Midbrain (tissue), 1 donor: ENCODE measurements around the gene MRPL46.
A peak's percentile ranks its signal among the peaks of the same experiment; 100 is the strongest.

ENCODE experiments used
- DNase-seq: peaks from one replicate; lab custom pipeline; 2025; lab: John Stamatoyannopoulos, UW

MRPL46 gene

DNA sequence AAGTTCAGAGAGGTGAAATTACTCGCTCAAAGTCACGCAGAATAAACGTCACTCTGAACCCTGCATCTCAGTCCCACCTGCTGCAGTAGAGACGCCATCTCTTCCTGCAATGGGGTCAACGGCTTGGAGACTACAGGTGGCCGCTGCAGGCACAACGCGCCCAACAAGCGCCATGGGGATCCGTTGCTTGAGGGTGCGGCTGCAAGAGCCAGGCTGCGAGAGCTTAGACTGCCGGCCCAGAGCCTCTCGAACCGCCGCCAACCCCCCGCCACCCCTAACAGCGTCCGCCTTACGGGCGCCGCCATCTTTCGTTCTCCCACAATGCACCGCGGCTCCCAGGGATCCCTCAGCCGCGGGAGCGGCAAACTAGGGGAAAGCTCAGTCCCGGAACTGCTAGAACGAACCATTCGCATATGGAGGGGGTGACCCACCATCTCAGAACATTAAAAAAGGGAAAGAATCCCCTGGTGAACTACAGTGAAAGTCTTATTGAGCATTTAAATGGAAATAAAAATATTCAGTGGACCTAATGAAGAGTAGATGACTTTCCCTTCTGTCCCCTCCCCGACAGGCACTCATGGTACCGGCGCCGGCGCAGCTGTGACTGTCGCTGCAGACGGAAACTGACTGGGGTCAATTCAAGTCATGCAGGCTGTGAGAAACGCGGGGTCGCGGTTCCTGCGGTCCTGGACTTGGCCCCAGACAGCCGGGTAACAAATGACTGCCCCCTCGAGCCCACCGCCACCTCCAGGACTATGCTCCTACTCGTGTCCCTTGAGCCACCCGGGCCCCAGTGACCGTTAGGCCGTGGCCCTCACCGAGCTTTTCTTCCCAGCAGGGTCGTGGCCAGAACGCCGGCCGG, at the start of gene MRPL46, which contains the start of gene MRPS11:
MRPL46 (minus strand) TSS at position 316 of the 862 bp plus-strand sequence; CDS start at position 305, 11 bp downstream.
MRPS11 (plus strand) TSS at position 636 of the 862 bp plus-strand sequence; CDS start at position 646, 10 bp downstream.
- DNase-seq = peak; percentile 96

DNA sequence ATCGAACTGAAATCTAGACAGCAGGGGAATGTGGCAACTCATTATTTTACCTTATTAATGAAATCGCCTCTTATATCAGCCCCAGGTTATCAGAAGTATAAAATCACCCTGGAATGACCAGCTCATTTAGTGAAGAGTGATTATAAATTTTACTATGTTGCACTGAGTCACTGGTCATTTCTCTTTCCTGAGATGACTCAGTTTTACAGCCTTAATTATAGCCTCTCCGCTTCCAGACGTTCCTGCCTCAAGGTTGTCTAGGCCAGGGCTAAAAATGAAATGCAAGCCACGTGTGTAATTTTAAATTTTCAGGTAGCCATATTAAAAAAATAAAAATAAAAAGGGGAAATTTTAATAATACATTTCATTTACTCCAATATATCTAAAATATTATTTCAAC, 46.0 kb upstream of the MRPL46 start:
- DNase-seq = no peak

GRCh38 chr15:88512601-88513000, 45.4 kb upstream of the MRPL46 start:
- DNase-seq = no peak

DNA sequence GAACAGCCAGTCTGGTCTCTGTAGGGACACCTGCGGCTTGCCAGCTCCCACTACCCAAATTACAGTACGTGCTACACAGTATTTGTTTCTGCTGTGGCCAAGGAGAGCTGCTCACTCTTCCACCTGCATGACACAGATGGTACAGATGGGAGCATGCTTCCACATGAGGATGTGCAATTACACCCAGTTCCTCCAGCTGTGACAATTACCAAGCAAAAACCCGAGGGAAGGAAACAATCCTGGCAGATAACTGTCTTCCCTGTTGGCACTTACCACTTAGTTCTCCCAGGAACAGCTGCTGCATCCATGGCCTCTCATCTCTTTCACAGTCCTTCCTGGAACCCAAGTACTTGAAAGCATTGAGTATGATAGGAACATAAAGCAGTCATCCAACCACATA, 44.9 kb upstream of the MRPL46 start:
- DNase-seq = no peak

- no peak for DNase-seq
These were observed 44.0 kb upstream of the MRPL46 start for GRCh38 chr15:88511161-88511560.

GRCh38 chr15:88509964-88510363, 42.8 kb upstream of the MRPL46 start:
- DNase-seq = no peak

DNA sequence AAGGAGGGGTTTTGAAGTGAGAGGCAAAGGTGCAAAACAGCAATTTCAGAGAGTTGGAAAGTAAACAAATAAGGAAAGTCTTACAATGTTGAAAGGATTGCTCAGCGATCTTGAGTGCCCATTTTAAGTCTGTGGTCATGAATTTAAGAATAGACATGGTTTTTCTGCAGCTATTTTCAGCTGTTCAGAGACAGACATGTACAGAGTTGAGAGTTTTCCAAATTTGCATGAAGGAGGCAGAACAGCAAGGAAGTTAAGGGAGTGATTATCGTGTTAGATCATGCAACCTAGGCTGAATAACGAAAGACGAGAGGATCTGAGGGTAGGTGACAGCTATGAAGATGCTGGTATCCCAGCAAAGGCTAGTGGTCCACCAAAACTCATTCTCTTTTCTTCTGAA, 42.1 kb upstream of the MRPL46 start:
- no peak for DNase-seq

DNA sequence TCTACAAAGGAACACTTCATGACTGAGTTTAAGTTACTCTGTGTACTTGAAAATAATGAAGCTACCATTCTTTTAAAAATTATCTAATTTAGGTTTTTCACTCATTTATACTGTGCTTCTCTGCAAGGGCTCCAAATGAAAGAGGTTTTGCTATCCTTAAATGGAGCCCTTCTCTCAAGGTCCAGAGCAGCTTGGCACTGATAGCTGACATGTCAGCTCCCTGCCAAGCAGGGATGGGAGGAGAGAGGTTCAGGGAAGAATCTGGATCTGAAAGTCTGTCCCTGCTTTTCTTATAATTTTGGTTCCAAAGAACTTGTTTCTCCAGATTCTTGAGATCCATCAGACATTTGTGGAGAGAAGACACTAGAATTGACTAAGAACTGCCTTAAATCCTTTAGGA, 39.4 kb upstream of the MRPL46 start:
- DNase-seq = no peak

- DNase-seq = no peak
These were observed 38.5 kb upstream of the MRPL46 start for GRCh38 chr15:88505721-88506120.

DNA sequence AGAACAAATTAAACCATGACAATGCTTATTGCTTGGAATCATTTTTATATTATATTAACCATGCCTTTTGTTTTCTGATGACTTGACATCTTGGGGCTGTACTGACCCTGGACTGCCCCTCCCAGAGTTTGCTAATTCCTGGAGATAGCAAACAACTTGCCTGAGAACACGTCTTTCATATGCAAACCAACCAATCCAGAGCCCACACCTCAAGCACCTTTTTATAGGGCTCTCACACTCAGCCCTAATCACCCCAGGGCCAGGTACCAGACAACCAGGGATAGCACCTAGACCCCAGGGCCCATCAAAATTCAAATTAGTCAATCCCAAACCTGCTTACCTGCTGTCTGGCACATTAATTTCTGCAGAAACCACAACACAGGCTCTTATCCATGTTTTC, 37.3 kb upstream of the MRPL46 start:
- DNase-seq = no peak

DNA sequence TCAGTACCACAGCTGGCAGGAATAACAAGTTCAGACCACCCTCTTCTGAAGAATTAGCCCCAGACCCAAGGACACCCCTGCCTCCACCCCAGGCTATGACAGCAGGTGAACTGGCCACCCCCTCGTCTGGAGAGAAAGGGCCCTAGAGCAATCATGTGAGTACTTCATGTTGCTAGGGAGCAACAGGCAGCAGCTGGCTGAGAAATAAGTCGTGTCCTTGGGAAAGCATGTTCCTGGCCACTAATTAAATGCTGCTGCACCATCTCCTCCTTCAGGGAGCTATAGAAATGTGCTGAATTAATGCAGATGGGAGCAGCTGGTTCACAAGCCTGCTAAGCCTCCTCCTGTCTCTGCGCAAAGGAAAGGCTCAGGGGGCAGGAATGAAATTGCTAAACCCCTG, 31.8 kb upstream of the MRPL46 start:
- no peak for DNase-seq

GRCh38 chr15:88497109-88497765, 30.0 kb upstream of the MRPL46 start:
- no peak for DNase-seq

GRCh38 chr15:88493844-88494243, 26.7 kb upstream of the MRPL46 start:
- no peak for DNase-seq

DNA sequence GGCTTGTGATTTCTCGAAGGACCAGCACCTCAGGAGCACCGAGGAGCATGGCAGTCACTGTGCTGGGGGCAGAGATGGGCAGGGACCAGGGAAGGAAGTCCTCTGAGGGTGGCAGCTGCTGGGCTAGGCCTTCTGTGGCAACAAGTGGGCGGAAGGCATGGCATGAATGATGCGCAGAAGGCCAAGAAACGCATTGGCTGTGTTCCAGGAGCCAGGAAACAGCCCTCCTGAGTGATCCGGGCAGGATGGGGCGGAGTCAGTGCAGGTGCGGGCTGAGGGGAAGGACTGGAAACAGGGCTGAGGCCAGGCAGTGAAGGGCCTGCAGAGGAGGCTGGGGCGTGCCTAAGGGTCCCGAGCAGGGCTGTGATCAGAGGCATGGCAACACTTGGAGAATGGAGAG, 24.0 kb upstream of the MRPL46 start:
- DNase-seq = no peak

DNA sequence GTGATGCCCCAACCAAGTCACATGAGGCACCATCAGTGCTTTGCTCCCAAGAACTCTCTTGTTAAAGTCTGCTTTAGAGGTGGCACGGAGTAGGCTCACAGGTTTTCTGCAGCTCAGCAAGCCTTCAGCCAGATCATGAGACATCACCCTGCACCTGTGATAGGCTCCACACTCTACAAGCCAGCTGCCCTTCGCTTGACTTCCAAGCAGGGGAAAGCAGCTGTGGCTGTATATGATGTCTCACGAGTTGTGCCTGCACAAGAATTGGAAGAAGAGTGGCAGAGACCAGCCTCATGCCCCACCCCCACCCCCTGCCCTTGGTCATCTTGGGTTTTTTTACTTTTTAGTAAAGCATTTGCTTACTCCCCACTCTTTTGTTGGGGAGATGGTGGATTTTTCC, 22.8 kb upstream of the MRPL46 start:
- no peak for DNase-seq

DNA sequence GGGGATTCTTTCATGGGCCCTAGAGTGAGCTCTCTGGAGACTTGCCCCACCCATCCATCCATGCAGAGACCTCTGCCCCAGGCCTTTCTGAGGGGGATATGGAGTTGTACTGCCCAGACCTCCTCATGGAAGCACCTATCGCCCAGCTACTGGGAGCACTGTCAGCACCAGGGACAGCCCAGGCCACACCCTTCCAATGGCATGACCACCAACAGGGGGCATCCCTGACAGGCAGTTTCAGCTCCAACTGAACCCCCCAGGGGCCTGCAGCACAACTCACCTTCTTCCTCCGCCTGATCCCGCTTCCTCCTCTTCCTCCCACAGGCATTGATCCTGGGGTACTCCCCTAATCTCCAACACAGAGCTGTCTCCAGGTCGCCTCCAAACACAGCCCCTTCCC, 22.1 kb upstream of the MRPL46 start:
- DNase-seq = no peak

DNA sequence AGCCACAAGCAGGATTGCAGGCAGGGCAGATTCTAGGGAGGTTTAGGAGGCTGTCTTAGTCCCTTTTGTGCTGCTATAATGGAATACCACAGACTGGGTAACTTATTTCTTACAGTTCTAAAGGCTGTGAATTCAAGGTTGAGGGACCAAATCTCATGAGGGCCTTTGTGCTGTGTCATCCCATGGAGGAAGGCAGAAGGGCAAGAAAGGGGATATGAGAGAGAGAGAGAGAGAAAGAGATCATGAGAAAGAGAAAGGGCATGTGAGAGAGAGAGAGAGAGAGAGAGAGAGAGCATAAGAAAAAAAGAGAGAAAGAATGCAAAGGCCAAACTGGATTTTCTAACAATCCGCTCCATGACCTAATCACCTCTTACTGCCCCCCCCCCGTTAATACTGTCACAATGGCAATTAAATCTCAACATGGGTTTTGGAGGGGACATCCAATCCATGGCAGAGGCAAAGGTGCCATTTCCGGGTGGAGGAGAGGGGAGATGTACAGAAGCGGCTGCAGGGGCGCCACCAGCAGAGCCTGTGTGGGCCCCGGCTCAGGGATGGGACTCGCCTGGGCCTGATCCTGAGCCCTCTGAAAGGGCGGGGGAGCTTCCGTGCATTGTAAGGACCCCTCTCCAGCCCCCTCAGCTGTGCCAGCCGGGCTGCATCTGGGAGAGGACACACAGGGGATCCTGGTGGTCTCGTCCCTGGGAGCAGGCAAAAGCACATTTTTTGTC, 20.8 kb upstream of the MRPL46 start:
- no peak for DNase-seq

- DNase-seq = no peak
These were observed 20.1 kb upstream of the MRPL46 start for GRCh38 chr15:88487178-88487795.

DNA sequence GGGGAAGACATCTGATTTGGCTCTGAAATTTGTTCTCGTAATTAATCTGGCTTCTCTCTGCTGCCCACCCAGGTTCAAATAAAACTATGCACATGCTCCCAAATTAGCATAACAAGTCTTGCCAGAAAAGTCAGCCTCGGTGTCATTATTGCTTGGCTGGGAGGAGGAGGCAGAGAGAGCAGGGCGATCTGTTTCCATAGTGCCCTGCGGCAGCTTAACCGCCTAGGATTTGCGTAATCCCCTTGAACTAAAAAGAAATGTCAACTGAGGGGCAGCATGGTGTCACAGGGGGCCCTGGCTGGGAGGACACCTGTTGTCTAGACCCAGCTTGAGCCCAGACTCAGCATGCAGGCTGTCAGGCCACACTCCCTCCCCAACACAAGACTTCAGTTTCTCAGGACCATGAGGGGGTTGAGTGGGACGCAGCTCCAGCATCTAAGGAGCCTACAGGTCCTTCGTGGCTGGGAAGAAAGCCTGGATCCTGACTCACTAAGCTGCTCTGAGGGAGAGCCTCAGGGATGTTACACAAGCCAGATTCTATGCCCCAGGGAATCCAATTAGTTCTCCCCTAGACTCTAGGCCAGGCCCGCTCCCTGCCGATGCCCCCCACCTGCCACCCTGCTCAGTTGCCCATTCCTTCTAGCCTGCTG, 17.6 kb upstream of the MRPL46 start:
- peak; percentile 20 for DNase-seq

GRCh38 chr15:88482263-88482662, 15.1 kb upstream of the MRPL46 start:
- DNase-seq = no peak

DNA sequence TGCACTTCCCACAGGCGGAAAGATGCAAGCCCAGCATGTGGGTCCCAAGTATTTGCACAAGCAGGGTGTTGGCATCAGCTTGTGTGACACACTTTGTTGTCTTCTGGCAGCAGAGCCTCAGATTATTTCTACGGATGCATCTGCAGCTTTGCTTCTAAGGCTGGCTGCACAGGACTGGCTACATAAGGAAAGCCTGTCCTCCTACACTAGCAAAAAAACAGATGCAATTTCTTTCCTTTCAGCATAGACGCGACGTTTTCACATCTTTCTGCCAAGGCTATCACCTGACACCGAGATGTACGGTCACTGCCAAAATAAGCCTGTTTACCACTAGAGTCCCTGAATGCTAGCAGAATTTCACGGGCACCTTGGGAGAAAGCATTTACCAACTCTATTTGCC, 13.8 kb upstream of the MRPL46 start:
- DNase-seq = peak; percentile 29

GRCh38 chr15:88479169-88479568, 12.0 kb upstream of the MRPL46 start:
- DNase-seq = no peak
